Measurements from ENCODE around the gene YY1.
"Not testable (repeated sequence)": the region's sequence is repeated elsewhere in the genome, so short reads cannot be mapped to it uniquely, and the experiment has no call there.

Gene YY1

GRCh38 chr14:100297320-100298300 is 58.7 kb downstream of the YY1 start:
- no peak for DNase-seq

DNA sequence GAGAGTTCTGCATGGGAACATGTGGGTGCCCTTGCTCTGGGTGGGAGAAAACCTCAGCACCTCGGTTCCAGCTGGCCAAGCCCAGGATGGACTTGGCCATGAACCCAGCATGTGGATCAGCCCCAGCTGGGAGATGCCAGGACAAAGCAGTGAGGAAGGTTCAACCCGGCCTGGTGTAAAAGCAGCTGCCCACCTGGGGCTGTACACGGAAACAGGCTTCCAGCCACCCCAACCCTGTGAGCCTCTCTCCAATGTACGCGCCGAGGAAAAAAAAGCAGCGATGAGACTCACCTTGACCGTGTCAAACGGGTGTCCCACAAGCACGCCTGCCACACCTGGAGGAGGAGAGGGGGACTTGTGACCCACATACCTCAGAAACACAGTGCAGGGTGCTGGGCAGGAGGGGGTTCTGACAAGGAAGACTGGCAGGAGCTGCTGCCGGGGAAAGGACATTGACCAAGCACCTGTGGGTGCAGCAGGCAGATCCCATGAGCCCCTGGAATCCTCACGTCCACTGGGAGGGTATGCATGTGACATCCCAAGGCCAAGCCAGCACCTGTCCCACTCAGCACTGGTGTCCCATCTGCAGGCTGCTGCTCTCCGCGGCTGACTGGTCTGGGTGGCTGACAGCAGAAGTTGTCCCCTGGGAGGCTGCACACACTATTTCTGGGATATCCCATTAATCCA is 59.8 kb downstream of the YY1 start:
- no peak for DNase-seq

GRCh38 chr14:100299238-100299560 is 60.3 kb downstream of the YY1 start:
- DNase-seq, result no peak

- no peak for DNase-seq
These were observed 63.7 kb downstream of the YY1 start for GRCh38 chr14:100302616-100303015.

DNA sequence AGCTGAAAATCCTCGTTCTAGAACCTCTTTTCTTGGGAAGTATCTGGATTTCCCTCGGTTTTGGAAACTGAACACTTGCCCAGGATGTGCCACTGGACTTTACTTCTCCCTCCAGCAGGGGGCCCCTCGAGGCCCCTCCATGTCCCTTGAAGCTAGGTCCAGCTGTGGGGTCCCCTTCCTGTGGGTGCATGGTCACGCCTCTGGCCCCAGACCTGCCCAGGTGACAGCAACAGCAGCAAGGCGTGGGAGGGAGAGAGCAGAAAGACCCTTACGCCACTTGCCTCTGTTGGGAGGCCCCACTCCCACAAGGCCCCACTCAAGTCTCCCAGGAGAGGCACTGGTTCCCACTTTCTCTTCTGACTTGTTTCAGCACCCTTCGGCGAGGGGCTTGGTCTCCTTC is 64.2 kb downstream of the YY1 start:
- no peak for DNase-seq

GRCh38 chr14:100303925-100304324 is 65.0 kb downstream of the YY1 start:
- no peak for DNase-seq

DNA sequence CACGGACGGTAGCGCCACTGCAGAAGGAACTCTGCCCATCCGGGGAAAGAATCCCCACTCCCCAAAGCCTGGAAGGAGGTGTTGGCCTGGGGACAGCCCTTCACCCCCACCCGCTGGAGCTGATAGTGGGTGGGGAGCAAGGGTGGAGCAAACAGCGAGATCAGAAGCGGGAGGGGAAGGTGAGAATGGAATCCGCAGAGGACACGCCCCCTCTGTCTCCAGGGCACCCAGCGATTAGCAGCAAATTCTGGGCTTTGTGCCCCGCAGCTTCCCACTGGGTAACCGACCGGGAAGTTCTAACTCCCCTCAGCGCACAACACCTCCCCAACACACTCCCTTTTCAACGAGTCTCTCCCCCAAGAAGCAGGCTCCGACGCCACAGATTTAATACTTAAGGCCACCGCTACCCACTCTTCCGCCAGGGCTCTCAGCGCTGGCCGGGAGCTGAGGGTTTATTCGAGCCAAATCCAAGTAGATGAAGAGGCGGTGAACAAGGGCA is 65.9 kb downstream of the YY1 start:
- peak; percentile 49 for DNase-seq

- peak; percentile 24 for DNase-seq
These were observed 66.6 kb downstream of the YY1 start for GRCh38 chr14:100305324-100306100.

- DNase-seq, result peak; percentile 81
These were observed 67.4 kb downstream of the YY1 start, which contains the start of gene SLC25A29 for GRCh38 chr14:100306101-100306997. TSS of gene SLC25A29 (minus strand) at chr14:100306444. CDS start at chr14:100306232, 212 bp downstream.

DNA sequence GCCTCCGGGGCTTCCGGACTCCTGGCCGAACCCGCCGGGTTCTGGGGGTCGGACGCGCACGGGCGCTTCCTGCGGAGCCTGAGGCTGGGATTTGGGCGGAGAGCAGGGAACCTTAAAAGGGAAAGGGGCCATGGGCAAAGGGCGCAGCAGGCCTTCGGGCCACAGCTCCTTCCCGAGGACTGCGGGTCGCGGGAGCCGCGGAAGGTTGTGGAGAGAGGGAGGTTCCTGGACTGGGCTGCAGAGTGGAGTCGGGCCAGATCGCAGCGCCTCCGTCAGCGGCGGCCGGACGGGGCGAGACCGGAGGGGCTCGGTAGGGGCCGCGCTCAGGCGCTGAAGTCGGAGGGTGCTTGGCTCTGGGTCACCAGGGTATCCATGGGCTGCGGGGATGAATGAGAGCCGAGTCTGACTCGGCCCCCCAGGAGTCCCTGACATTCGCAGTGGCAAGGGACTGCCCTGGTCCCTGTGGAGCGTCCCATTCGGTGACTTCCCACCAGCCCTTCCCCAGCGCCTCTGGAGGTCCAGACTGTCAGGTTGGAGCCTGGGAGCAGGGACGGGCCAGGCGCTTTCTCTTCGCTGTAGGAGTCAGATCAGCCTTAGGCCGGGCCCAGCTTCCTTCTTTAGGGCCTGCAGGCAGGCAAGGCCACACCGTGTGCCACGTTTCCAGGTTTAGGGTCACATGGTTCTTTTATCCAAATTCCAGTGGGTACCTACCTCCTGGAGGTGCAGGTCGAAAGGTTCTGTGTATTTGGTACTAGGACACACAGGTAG is 68.2 kb downstream of the YY1 start:
- no peak for DNase-seq

GRCh38 chr14:100307766-100308426 is 69.0 kb downstream of the YY1 start:
- DNase-seq, result no peak

DNA sequence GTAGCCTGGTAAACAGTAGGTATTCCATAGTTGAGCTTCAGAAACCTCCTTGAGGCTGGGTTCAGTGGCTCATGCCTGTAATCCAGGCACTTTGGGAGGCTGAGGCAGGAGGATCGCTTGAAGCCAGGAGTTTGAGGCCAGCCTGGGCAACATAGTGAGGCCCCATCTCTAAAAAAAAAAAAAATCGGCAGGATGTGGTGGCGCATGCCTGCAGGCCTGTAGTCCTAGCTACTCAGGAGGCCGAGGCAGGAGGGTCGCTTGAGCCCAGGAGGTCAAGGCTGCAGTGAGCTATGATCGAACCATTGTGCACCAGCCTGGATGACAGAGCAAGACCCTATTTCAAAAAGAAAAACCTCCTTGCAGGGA is 69.5 kb downstream of the YY1 start:
- DNase-seq, result not testable (repeated sequence)

- DNase-seq, result no peak
These were observed 70.2 kb downstream of the YY1 start for GRCh38 chr14:100309028-100309737.

DNA sequence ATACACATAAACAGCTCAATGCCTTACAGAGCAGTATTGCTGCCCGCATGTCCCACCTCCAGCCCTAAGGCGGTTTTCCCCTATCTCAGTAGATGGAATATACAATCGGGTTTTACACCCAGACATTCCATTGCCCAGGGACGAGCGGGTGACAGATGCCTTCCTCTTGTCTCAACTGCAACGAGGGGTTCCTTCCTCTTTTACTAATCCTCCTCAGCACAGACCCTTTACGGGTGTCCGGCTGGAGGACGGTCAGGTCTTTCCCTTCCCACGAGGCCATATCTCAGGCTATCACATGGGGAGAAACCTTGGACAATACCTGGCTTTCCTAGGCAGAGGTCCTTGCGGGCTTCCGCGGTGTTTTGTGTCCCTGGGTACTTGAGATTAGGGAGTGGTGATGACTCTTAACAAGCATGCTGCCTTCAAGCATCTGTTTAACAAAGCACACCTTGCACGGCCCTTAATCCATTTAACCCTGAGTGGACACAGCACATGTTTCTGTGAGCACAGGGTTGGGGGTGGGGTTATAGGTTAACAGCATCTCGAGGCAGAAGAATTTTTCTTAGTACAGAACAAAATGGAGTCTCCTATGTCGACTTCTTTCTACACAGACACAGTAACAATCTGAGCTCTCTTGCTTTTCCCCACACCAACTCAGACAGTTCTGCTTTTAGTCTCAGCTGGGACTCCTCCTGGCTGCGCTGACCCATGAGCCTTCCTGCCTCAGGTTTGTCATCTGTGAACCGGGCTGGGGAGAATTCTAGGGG is 73.3 kb downstream of the YY1 start:
- not testable (repeated sequence) for DNase-seq

GRCh38 chr14:100312877-100313400 is 74.0 kb downstream of the YY1 start:
- no peak for DNase-seq

- no peak for DNase-seq
These were observed 74.7 kb downstream of the YY1 start for GRCh38 chr14:100313464-100314230.

DNA sequence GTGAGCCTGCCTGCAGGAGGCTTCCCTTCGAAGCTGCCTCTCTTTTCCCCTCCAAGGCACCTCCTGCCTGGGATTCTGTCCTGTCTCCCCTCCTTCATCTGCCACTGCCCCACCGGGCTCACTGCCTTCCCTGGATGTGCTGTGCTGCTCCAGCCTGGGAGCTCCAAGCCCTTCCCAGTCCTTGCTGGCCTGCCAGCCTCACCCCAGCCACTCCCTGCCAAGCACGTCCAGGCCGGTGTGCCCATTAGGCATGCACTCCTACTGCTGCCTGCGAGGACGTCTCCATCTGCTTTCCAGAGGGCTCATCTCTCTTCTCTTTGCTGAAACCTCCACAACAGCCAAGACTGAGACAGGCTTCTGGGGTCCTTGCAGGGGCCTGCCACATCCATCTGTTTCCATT is 75.8 kb downstream of the YY1 start:
- DNase-seq, result no peak

GRCh38 chr14:100317389-100317788 is 78.4 kb downstream of the YY1 start:
- DNase-seq, result no peak
